SIG-M5 (cell line): ENCODE results near the gene FARP2.
"Not testable (repeated sequence)": the region's sequence is repeated elsewhere in the genome, so short reads cannot be mapped to it uniquely, and the experiment has no call there.

Source experiments
- DNase-seq: peaks from one replicate; lab custom pipeline; 2025; lab: John Stamatoyannopoulos, UW

FARP2 gene

DNA sequence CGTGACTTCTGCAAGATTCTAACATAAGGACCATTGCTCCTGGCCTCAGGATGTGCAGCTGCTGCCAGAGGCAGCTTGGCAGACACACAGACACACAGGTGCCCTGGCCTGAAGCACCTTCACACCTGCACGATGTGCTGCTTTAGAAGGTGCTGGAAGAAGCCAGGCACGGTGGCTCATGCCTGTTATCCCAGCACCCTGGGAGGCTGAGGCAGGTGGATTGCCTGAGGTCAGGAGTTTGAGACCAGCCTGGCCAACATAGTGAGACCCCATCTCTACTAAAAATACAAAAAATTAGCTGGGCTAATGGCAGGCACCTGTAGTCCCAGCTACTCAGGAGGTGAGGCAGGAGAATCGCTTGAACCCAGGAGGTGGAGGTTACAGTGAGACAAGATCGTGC lies 57.4 kb downstream of the FARP2 start:
- not testable (repeated sequence) for DNase-seq

DNA sequence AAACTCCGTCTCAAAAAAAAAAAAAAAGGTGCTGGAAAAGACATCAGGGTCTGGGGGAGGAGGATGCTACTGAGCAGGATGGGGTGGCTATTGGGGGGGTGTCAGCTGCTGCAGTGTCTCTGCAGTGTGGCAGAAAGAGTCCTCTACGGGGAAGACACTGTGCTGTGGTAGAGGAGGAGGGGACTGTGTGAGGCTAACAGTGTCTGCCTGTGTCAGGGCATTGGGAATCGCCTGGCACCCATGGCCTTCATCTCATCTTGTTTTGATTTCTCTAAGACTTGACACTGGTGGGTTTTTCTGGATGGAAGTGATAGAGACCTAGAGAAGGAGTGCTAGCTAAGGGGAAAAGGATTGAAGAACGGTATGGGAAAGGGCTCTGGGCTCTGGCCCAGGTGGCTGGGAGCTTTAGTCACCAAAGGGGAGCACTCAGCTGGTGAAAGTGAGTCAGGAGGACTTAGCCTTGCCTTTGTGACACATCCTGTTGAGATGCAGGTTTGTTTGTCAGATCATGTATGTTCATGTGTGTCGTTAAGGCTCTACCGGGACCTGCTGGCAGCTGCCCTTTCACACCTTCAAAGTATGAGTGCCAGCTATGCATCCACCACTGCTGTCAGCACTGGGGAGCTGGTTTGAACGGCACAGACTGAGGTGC lies 58.0 kb downstream of the FARP2 start:
- DNase-seq, result no peak

DNA sequence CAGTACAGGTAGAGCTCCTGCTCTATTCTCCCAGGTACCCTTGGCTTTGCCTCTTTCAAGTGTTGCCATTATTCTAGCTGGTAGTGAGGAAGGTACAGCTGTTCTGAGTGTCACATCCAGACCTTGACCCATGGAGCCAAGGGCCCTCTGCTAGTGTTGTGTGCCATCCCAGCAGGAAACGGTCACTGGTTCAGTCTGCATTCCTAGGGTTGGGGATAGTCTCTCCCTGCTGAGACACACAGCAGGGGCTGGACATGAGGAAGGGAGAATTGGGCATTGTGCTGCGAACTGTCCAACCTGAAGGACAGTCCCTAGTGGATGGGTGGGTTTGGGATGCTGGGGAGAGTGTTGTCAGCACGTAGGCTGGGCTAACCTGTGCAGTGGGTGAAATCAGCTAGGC lies 59.1 kb downstream of the FARP2 start:
- no peak for DNase-seq

GRCh38 chr2:241417626-241418025 lies 61.5 kb downstream of the FARP2 start:
- no peak for DNase-seq

GRCh38 chr2:241421330-241421729 lies 65.2 kb downstream of the FARP2 start:
- DNase-seq, result no peak

DNA sequence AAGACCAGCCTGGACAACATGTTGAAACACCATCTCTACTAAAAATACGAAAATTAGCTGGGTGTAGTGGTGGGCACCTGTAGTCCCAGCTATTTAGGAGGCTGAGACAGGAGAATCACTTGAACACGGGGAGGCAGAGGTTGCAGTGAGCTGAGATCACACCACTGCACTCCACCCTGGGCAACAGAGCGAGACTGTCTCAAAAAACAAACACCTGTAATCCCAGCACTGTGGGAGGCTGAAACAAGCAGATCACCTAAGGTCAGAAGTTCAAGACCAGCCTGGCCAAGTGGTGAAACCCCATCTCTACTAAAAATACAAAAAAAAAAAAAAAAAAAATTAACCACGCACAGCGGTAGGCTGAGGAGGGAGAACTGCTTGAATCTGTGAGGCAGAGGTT lies 65.9 kb downstream of the FARP2 start:
- DNase-seq, result not testable (repeated sequence)

DNA sequence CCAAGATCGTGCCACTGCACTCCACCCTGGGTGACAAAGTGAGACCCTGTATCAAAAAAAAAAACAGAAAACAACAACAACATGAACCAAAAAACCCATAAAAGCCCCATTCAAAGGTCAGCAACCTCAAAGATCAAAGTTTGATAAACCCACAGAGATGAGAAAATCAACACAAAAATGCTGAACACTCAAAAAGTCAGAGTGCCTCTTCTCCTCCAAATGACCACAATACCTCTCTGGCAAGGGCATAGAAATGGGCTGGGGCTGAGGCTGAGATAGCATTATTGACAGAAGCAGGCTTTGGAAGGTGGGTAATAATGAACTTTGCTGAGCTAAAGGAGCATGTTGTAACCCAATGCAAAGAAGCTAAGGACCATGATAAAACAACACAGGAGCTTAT lies 66.3 kb downstream of the FARP2 start:
- DNase-seq, result no peak

- DNase-seq, result not testable (repeated sequence)
Observed at GRCh38 chr2:241423489-241423888, 67.4 kb downstream of the FARP2 start.

GRCh38 chr2:241425368-241425767 lies 69.3 kb downstream of the FARP2 start:
- no peak for DNase-seq

DNA sequence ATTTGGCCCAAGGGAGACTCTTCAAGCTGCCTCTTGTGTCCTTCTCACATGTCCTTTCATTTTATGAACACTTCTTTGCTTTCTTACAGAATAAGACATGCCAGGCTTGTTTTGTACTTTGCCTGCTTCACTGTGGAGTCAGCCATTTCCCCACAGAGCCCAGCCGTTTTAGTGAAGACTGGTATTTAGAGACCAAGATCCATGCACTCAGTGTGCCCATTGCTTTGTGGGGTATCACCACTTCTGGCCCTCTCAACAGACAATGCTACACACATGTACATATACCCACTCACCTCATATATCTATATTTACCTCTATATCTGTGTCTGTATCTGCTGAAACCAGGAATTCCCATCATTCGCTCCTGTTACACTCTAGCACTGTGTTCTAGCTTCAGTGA lies 74.1 kb downstream of the FARP2 start:
- DNase-seq, result no peak

DNA sequence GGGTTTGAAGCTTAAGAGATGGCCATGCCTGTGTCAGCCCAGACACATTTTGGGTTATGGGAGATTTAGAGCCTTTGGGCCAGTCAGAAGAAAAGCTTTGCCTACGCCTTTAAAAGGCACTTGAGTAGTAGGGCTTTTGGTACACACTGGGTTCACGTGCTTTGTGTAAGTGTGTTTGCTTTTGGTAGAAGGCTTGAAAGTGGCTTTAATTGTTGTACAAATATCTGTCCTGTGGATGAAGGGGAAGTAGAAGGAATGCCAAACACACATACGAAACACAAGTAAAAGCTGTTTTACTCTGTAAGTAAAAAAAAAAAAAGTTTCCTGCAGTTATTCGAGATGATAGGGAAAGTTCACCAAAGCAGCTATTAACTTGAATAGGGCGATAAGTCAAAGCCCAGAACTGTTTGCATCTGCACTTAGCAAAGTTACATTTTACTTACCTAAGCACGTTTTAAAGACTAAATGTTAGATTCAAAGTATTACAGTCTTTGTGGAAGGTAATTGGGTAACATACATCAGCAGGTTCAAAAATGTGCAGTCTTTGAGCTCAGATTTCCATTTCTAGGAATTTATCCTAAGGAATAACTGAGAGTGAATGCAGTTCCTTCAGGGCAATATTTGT lies 76.9 kb downstream of the FARP2 start:
- DNase-seq, result no peak

DNA sequence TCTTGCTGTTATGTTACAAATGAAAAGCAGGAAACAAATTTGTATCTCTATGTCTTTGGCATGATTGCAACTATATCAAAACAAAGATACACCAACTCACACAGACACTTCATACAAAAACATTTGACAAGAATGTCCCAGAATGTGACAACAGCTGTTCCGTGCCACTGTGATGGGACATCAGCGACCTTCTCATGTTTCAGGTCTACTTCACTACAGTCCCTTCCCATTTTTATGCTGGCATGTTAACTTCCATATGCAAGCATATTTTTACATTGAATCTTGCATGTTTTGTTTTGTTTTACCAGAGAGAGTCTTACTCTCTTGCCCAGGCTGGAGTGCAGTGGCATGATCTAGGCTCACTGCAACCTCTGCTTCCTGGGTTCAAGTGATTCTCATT lies 81.1 kb downstream of the FARP2 start:
- DNase-seq, result no peak

DNA sequence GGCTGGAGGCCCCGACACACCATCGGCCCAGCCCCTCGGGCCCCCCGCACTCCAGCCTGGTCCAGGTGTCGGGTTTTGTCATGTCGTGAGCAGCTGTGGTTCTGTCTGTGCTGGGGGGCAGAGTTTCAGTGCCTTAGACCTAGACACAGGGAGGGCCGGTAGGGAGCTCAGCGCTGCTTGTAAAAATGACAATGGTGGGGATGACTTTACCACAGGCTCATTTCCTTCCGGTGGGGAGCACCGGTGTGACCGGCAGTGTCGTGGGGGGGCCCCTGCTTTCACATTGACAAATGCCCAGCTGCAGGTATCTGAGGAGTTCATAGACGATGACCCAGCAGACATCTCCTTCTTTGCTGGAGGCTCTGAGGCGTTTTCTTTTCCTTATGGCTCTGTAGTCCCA lies 85.4 kb downstream of the FARP2 start:
- no peak for DNase-seq

GRCh38 chr2:241443486-241444223 lies 87.6 kb downstream of the FARP2 start:
- peak; percentile 53 for DNase-seq

DNA sequence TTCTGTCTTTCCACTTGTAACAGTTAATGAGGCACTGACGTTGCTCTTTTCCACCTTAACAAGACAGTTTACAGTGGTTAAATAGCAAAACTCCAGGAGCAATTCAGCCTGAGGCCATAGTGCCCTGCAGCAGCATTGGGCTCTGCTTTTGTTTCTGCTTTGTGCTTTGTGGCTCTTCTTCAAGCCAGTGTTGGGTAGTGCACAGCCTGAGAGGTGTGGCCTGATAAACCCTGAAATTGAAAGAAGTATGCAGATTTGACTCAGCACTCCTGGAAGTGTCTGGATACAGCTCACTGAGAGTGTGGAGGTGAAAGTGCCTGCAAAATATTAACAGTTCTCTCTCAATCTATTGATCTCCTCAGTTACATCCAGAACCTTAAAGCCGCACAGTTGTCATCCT lies 89.3 kb downstream of the FARP2 start:
- DNase-seq, result no peak

- not testable (repeated sequence) for DNase-seq
Observed at GRCh38 chr2:241450092-241450491, 94.0 kb downstream of the FARP2 start.

GRCh38 chr2:241451840-241452506 lies 95.9 kb downstream of the FARP2 start:
- DNase-seq, result no peak

GRCh38 chr2:241453919-241454318 lies 97.8 kb downstream of the FARP2 start:
- DNase-seq, result not testable (repeated sequence)

- no peak for DNase-seq
Observed at GRCh38 chr2:241454837-241455485, 98.9 kb downstream of the FARP2 start.

DNA sequence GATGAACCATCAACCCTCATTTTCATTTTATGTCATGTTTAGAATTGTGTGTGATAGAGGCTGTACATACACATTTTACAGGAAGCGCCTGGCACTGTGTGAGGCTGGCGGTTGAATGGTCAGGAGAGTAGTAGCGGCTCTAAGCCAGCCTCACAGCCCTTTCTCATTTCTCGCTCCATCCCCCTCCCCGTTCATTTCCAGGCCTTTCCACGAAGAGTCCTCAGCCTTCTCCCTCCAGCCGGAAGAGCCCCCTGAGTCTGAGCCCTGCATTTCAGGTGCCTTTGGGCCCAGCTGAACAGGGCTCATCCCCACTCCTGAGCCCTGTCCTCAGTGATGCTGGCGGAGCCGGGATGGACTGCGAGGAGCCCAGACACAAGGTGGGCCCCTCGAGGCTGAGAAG lies 100.5 kb downstream of the FARP2 start:
- no peak for DNase-seq

DNA sequence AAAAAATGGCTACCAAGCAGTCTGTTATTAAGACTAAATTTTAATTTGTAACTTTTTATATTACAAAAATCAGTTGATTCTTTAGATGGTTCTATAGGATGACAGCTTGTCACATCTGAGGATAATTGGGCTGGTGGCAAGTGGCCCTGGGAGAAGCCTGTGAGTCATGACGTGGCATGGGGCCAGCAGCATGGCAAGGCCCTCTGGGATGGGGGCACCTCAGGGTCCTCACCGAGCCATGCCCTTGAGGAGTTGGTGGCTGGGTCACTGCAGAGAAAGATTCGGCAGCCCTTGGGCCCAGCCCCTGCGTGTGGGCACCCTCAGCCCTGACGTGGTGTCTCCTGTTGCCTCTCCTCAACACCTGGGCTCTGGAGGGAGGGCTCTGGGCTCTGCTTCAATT lies 102.6 kb downstream of the FARP2 start:
- DNase-seq, result no peak

DNA sequence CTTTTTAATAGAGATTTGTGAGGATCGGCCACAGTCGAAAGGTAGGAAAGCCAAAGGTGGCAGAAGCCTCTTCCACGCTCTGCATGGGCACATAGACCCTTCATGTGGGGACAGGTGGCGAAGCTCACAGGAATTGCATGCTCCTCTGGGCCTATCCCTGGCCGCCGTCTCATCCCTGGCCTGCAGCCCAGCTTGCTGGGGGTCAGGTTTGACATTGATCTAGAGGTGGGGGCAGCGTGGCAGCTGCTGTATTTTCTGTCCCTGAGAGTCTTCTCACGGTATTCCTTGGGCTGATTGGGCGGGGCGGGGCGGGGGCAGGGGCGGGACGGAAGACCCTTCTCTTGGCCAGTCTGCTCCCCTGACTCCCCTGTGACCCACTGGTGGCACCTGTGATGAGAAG lies 103.4 kb downstream of the FARP2 start:
- DNase-seq, result no peak
